Thymus (tissue), 11 donors: Measurements from ENCODE around the gene RNH1. TPM values are rescaled to one million over a fixed set of nuclear protein-coding genes. Genes with fewer than 3 reads are reported as not detected.

Experiments
- DNase-seq, 9 donors: peaks; one replicate each; pipeline ENCODE4 v3.0.0-alpha.2; 2013; ENCODE audit warnings: low spot score in 9 of 9, low read depth in 6 of 9, missing footprints in 1 of 9
- H3K27ac ChIP-seq, 2 donors: one replicate each; pipeline ENCODE4 v1.5.1; 2013; ENCODE audit warnings: control low read depth in 1 of 2, low read depth in 1 of 2, low read length in 1 of 2, mild to moderate bottlenecking in 1 of 2, moderate library complexity in 1 of 2
- H3K27me3 ChIP-seq, 2 donors: one replicate each; pipeline ENCODE4 v1.5.1; 2013; ENCODE audit warnings: low read length in 1 of 2; ENCODE audit not compliant: control insufficient read depth in 2 of 2, insufficient read depth in 1 of 2
- H3K36me3 ChIP-seq, 2 donors: one replicate each; pipeline ENCODE4 v1.5.1; 2013; ENCODE audit warnings: low read length in 1 of 2, mild to moderate bottlenecking in 1 of 2, moderate library complexity in 1 of 2; ENCODE audit not compliant: control insufficient read depth in 2 of 2, insufficient read depth in 2 of 2
- H3K4me1 ChIP-seq, 2 donors: one replicate each; pipeline ENCODE4 v1.5.1; 2013; ENCODE audit warnings: low read length in 2 of 2; ENCODE audit not compliant: control insufficient read depth in 2 of 2, insufficient read depth in 2 of 2
- H3K4me3 ChIP-seq, 2 donors: one replicate each; pipeline ENCODE4 v1.5.1; 2013; ENCODE audit warnings: low read length in 2 of 2, control low read depth in 1 of 2, mild to moderate bottlenecking in 1 of 2
- H3K9me3 ChIP-seq, 2 donors: one replicate each; pipeline ENCODE4 v1.5.1; 2013; ENCODE audit warnings: low read length in 1 of 2, mild to moderate bottlenecking in 1 of 2; ENCODE audit not compliant: control insufficient read depth in 2 of 2, insufficient read depth in 1 of 2
- WGBS: extraction: QIAGEN DNeasy Blood & Tissue Kit; methylation state at CpG from one replicate; pipeline ENCODE4 v1.1.7; 2013; 5-methylcytosine and 5-hydroxymethylcytosine counted together
- polyA plus RNA-seq: library from polyadenylated mRNA; stranded (reverse); fragments of 200-250 nt; gene quantifications from one replicate; pipeline ENCODE4 v1.2.3, GENCODE V29; 2013
- total RNA-seq: library from RNA; stranded (reverse); fragments of 120-200 nt; gene quantifications from one replicate; pipeline ENCODE4 v1.2.4, GENCODE V29; 2013
- donor health status: healthy.

RNH1 gene
- total and polyA plus RNA-seq, 2 donors, result 79.2 to 114 TPM

GRCh38 chr11:475941-476340 lies 31.1 kb downstream of the RNH1 start:
- WGBS, result 98% methylated on average over 9 of the region's 9 CpGs
- no peak overlapping the region for H3K4me3 ChIP-seq
- DNase-seq, result no peak
- H3K4me1 ChIP-seq, result no peaks in the 10 kb centered on the region
- H3K27me3 ChIP-seq, result no peaks in the 10 kb centered on the region
- H3K9me3 ChIP-seq, result no peaks in the 10 kb centered on the region
- no peak overlapping the region for H3K27ac ChIP-seq
- H3K36me3 ChIP-seq, result peaks cover 0 to 16% of the 10 kb centered on the region in 2 donors

DNA sequence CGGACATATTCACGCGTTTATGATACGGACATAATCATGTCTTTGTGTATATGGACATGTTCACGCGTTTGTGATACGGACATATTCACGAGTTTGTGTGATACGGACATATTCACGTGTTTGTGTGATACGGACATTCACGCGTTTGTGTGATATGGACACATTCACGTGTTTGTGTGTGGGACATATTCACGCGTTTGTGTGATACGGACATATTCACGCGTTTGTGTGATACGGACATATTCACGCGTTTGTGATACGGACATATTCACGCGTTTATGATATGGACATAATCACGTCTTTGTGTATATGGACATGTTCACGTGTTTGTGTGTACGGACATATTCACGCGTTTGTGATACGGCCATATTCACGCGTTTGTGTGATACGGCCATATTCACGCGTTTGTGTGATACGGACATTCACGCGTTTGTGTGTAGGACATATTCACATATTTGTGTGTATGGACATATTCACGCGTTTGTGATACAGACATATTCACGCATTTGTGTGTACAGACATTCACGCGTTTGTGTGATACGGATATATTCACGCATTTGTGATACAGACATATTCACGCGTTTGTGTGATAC lies 32.0 kb downstream of the RNH1 start:
- Histone ChIP-seq H3K36me3 (peaks cover 0 to 16% of the 10 kb centered on the region in 2 donors), H3K27ac (no peak overlapping the region), H3K4me1 (peaks cover 0 to 4% of the 10 kb centered on the region in 2 donors), H3K9me3 (no peaks in the 10 kb centered on the region), H3K27me3 (no peaks in the 10 kb centered on the region), H3K4me3 (no peak overlapping the region)
- WGBS, result 96% methylated on average over 48 of the region's 48 CpGs
- no peak for DNase-seq

- Histone ChIP-seq H3K4me1 (peaks cover 0 to 5% of the 10 kb centered on the region in 2 donors), H3K27me3 (no peaks in the 10 kb centered on the region), H3K27ac (no peak overlapping the region), H3K9me3 (no peaks in the 10 kb centered on the region), H3K4me3 (no peak overlapping the region), H3K36me3 (peaks cover 0 to 14% of the 10 kb centered on the region in 2 donors)
- 93% methylated on average over 22 of the region's 22 CpGs for WGBS
- no peak for DNase-seq
Measured at GRCh38 chr11:473962-474785, 32.9 kb downstream of the RNH1 start.

- no peak overlapping the region for H3K27ac ChIP-seq
- no peak overlapping the region for H3K4me3 ChIP-seq
- no peaks in the 10 kb centered on the region for H3K9me3 ChIP-seq
- peaks cover 0 to 5% of the 10 kb centered on the region in 2 donors for H3K4me1 ChIP-seq
- no peaks in the 10 kb centered on the region for H3K27me3 ChIP-seq
- 98% methylated on average over 19 of the region's 19 CpGs for WGBS
- H3K36me3 ChIP-seq, result peaks cover 0 to 10% of the 10 kb centered on the region in 2 donors
- DNase-seq, result no peak
Measured at GRCh38 chr11:473415-473814, 33.6 kb downstream of the RNH1 start.

DNA sequence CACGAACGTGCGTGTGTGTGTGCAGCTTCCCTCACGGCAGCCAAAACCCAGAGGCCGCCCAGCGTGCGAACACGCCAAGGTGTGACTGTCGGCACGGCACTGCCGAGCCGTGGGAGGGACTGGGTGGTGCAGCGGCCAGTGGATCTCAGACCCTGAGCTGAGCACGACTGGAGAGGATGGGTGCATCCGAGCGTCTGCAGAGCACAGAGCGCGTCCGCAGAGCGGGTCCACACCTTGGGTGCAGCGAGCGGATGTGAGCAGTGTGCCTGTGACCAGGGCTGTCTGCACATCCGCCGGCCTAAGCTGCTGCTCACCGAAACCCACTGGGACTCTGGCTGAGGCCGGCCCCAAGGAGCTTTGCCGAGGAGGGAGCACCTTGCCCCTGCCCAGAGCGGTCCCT lies 34.2 kb downstream of the RNH1 start:
- H3K9me3 ChIP-seq, result no peaks in the 10 kb centered on the region
- H3K27ac ChIP-seq, result no peak overlapping the region
- H3K36me3 ChIP-seq, result peaks cover 0 to 10% of the 10 kb centered on the region in 2 donors
- WGBS, result 97% methylated on average over 28 of the region's 28 CpGs
- peaks cover 0 to 5% of the 10 kb centered on the region in 2 donors for H3K4me1 ChIP-seq
- no peak overlapping the region for H3K4me3 ChIP-seq
- H3K27me3 ChIP-seq, result no peaks in the 10 kb centered on the region
- DNase-seq, result no peak

DNA sequence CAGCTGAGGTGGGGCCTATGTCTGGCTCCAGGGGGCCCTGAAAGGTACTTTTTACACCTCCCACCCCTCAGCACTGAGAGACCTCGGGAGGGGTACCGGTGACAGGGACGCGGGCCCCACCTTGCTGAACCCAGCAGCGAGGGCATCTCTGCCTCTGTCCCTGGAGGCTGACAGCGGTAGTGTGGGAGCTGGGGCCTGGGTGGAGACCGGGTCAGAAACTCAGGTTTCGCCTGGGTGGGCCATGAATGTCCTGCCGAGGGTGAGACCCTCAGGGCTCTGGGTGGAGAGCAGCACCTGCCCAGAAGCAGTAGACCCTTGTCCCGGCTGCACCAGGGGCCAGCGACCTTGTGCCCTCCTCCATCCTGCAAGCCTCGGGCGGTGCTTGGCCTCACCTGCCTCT lies 34.8 kb downstream of the RNH1 start:
- peaks cover under 1 to 10% of the 10 kb centered on the region in 2 donors for H3K36me3 ChIP-seq
- no peak for DNase-seq
- H3K4me1 ChIP-seq, result peaks cover 0 to 5% of the 10 kb centered on the region in 2 donors
- 98% methylated on average over 13 of the region's 13 CpGs for WGBS
- no peak overlapping the region for H3K27ac ChIP-seq
- H3K4me3 ChIP-seq, result no peak overlapping the region
- no peaks in the 10 kb centered on the region for H3K27me3 ChIP-seq
- H3K9me3 ChIP-seq, result no peaks in the 10 kb centered on the region

GRCh38 chr11:471468-472145 lies 35.4 kb downstream of the RNH1 start:
- DNase-seq, result no peak
- no peaks in the 10 kb centered on the region for H3K9me3 ChIP-seq
- 97% methylated on average over 61 of the region's 61 CpGs for WGBS
- H3K4me1 ChIP-seq, result peaks cover 0 to 5% of the 10 kb centered on the region in 2 donors
- peaks cover 4 to 10% of the 10 kb centered on the region in 2 donors for H3K36me3 ChIP-seq
- no peaks in the 10 kb centered on the region for H3K27me3 ChIP-seq
- no peak overlapping the region for H3K4me3 ChIP-seq
- H3K27ac ChIP-seq, result no peak overlapping the region

GRCh38 chr11:469684-470560 lies 37.1 kb downstream of the RNH1 start:
- H3K4me1 ChIP-seq, result peaks cover 0 to 5% of the 10 kb centered on the region in 2 donors
- DNase-seq, result no peak
- peak overlapping the region in 1 of 2 donors; percentile 47 for H3K27ac ChIP-seq
- WGBS, result 95% methylated on average over 28 of the region's 28 CpGs
- H3K4me3 ChIP-seq, result no peak overlapping the region
- no peaks in the 10 kb centered on the region for H3K9me3 ChIP-seq
- H3K27me3 ChIP-seq, result no peaks in the 10 kb centered on the region
- peaks cover 3 to 4% of the 10 kb centered on the region in 2 donors for H3K36me3 ChIP-seq
